Measurements from ENCODE around the gene KDM4B.

KDM4B gene

DNA sequence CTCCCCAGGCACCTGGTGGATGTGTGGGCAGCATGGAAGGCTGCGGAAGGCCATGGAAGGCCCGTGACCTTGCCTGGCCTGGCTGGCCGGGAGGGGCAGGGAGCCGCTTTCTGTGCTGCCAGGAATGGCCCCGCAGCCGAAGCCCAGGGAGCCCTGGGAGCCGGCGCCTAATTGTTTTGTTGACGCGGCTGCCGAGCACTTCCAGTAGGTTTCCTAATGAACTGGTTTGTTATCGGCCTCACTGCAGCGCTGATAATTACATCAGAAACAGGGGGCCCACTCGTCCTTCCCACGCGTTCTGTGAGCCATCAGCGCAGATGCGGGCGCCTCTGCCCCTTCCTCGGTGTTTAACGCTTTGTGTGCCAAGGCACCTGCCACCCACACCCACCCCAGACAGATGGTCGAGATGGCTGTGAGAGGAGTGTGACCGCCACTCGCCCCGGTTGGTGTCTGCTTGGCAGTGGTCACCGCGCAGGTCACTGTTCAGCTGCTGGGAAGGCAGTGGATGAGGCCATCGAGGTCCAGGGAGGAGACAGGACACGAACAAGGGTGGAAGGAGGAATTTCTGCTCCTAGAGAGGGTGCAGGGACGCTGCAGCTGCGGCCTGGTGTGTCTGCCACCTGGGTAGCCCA, 124.5 kb downstream of the KDM4B start:
- no peak for DNase-seq
- in situ Hi-C loops (cut with MboI; ENCODE audit: low pct_unique_long_range_greater_than_20kb, low sequenced_read_pairs) = no loop called here

DNA sequence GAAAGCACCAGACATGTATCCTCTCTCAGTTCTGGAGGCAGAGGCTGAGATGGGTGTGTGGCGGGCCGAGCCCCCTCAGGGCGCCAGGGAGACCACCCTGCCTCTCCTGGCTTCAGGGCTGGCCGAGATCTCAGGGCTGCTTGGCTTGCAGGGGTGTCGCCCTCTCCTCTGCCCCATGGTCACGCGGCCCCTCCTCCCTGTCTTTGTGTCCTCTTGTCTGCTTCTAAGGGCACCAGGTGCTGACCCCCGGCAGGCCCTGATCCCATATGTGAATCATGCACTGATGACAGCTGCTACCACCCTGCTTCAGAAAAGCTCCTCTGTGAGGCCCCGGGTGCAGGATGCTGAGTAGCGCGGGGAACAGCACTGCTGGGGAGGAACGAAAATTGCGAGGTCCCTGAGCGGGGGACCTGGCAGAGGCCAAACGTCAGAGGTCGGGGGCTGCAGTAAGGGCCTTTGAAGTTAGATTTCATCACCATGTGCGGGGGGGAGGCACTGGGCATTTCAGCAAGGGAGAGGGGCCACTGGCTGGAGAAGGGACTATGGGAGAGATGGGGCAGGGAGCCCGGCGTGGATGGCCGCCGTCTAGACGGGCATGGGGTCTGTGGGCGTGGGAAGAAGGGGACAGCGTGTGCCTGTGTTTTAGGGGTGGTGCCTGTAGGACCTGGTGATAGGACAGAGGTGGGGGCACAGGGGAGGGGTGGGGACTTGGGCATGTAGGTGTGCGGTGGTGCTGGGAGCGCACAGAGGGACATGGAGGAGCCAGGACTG, 125.2 kb downstream of the KDM4B start:
- in situ Hi-C loops (cut with MboI; ENCODE audit: low pct_unique_long_range_greater_than_20kb, low sequenced_read_pairs) = no loop called here
- DNase-seq = no peak

DNA sequence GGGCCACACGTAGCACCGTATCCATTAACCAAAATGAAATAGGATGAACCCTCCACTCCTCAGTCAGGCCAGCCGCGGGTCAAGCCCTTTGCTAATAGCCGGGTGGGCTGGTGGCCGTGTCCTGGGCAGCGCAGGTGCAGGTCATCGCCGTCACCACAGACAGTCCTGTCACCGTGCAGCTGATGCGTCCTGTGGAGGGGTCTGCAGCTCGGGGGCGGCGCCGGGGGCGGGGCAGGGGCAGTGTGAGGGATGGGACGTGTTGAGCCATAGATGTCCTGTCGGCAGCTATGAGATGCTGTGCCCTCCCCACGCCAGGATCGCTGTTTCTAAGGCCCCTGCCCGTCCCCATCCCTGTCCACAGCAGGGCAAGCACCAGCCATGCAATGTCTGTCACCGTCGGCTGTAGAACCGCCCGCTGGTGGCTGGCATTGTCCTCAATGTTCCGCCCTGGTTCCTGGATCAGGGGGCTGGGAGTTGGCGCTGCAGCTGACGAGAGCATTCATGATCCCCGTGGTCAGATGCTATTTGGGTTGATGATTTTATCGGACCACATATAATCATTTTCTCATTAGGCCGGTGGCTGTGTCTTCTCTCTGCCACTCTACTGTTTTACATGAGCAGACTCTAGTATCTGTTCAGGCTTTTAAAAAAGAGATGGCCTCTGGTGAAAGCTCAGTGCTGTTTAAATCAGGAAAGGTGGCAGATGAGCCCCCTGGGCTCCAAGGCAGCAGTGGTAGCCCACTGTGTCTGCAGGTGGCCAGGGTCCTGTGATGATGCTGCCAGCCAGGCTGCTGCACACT, 126.1 kb downstream of the KDM4B start:
- in situ Hi-C loops (cut with MboI; ENCODE audit: low pct_unique_long_range_greater_than_20kb, low sequenced_read_pairs) = no loop called here
- no peak for DNase-seq

DNA sequence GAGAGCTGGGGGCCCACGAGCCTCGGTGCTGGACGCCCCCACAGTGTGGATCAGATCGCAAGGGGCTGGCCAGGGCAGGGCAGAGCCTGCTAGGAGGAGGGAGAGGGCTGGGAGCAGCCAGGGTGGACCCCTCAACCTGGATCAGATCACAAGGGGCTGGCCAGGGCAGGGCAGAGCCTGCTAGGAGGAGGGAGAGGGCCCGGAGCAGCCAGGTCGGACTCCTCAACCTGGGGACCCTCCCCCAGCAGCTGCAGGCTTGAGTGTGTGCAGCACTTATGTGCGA, 126.6 kb downstream of the KDM4B start:
- DNase-seq = no peak
- in situ Hi-C loops (cut with MboI; ENCODE audit: low pct_unique_long_range_greater_than_20kb, low sequenced_read_pairs) = no loop called here

DNA sequence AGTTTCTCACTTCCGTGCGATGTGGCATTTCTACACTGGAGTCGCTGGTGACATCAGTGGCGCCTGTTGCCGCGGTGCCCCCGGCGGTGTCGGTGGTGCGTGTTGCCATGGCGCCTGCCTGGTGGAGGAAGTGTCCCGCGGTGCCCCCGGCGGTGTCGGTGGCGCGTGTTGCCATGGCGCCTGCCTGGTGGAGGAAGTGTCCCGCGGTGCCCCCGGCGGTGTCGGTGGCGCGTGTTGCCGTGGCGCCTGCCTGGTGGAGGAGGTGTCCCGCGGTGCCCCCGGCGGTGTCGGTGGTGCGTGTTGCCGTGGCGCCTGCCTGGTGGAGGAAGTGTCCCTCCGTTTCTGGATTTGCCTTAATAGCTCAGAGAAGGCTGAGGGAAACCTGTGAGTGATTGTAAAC, 127.6 kb downstream of the KDM4B start:
- no peak for DNase-seq
- in situ Hi-C loops (cut with MboI; ENCODE audit: low pct_unique_long_range_greater_than_20kb, low sequenced_read_pairs) = no loop called here

DNA sequence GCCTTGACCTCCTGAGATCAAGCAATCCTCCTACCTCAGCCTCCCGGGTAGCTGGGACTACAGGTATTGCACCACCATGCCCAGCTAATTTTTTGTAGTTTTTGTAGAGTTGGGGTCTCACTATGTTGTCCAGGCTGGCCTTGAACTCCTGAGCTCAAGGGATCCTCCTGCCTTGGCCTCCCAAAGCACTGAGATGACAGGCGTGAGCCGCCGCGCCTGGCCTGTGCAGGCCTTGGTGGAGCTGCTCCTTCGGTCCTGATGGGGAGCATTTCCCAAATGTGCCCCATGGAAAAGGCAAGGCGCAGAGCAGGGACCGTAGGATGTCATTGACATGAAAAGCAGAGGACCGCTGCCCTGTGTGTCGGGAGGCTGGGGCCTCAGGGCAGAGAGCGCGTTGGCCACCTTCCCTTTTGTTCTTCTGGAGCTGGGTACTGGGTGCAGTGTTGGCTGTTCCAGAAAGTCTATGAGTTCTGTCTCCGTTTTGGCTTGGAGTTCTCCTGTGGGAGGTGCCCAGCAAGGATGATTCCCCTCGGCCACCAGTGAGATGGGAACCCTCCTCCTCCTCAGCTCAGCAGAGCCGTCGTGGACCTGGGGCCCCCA, 128.5 kb downstream of the KDM4B start:
- in situ Hi-C loops (cut with MboI; ENCODE audit: low pct_unique_long_range_greater_than_20kb, low sequenced_read_pairs) = no loop called here
- no peak for DNase-seq

DNA sequence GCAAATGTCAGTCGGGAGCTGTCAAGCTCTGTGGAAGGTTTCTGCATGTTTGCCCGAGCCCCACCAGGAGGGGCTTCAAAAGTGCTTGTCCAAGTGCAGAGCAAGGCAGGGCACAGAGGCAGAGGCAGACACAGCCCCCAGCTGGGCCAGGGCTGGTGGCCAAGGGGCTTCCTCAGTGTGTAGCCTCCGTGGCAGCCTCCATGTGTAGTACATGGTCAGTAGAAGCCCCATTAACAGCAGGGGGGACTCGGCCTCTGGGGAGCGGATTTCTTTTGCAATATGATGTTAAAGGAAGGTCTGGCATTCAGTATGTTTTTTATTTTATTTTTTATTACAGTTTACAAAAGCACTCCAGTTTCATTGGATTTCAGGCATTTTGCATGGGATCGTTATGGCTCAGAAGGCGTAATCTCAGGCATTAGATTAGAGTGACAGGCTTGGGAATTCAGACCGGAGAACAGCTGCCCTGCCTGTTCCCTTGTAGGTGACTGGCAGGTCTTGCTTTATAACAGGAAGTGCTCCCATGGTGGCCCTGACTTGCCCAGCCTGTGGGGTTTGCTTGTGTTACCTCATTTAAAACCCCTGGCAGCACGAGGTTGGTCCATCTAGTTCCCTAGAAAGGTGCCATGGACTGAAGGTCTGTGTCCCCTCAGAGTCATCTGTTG, 129.2 kb downstream of the KDM4B start:
- in situ Hi-C loops (cut with MboI; ENCODE audit: low pct_unique_long_range_greater_than_20kb, low sequenced_read_pairs) = no loop called here
- no peak for DNase-seq

DNA sequence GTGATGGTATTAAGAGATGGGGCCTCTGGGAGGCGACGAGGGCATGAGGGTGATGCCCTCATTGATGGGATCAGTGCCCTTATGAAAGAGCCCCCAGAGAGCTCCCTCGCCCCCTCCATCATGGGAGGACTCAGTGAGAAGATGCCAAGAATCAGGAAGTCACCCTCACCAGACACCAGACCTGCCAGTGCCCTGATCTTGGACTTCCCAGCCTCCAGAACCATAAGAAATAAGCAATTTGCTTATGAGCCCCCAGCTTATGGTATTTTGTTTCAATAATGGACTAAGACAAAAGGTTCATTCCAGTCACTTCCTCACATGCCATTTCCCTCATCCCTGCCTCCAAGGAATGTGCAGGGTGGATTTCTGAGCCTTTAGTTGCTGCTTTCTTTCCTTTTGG, 129.7 kb downstream of the KDM4B start:
- no peak for DNase-seq
- in situ Hi-C loops (cut with MboI; ENCODE audit: low pct_unique_long_range_greater_than_20kb, low sequenced_read_pairs) = no loop called here

DNA sequence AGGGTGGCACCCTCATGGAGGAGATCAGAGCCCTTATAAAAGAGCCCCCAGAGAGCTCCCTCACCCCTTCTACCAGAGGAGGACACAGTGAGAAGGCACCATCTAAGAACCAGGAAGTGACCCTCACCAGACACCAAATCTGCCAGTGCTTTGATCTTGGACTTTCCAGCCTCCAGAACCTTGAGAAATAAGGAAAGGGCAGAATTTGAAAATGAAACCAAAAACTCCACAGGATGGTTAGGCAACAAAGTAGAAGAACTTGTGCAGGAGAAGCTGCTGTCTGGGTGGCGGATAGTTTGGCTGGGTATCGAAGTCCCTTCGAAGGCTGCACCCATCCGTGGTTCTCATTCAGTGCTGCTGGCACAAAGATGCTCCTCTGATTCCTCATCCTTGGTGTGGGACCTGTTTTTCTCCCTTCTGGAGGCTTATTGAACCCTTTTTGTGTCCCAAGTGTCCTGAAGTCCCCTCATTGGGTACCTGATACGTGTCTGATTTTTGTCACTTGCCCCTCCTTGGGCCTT, 130.8 kb downstream of the KDM4B start:
- no peak for DNase-seq
- in situ Hi-C loops (cut with MboI; ENCODE audit: low pct_unique_long_range_greater_than_20kb, low sequenced_read_pairs) = no loop called here

DNA sequence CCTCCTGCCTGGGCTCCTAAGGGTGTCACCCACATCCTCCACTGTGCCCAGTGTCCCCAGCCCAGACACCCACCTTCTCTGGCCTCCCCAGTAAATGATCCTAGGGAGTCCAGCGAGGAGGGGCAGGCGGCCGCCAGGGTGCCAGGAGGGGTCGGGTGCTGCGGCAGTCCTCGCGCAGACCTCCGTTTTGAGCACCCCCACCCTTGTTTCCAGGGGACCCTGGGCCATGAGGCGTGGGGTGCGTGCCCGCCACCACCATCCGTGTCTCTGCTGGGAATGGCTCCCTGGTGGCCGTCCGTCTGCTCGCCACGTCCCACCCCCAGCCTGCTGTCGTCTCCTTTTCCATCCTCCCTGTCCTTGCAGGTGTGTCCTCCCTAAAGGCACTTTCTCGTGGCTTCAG, 133.0 kb downstream of the KDM4B start:
- DNase-seq = no peak
- in situ Hi-C loops (cut with MboI; ENCODE audit: low pct_unique_long_range_greater_than_20kb, low sequenced_read_pairs) = no loop called here

DNA sequence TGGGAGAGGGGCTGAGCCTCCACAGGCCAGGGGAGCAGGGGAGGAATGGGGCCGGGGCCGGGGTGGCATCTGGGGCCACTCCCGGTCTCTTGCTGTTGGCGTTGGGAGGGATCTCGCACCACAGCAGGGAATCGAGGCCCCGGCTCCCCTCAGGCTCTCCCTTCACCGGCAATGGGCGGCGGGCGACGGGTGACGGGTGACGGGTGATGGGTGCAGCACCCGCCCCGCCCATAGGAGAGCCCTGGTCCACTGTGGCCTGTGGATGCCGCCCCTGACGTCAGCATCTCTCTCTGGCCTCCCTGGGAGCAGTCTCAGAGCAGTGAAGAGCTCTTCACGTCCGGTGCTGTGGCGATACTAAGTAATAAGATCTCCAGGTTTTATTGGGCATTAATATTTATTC, 133.6 kb downstream of the KDM4B start:
- in situ Hi-C loops (cut with MboI; ENCODE audit: low pct_unique_long_range_greater_than_20kb, low sequenced_read_pairs) = no loop called here
- no peak for DNase-seq

DNA sequence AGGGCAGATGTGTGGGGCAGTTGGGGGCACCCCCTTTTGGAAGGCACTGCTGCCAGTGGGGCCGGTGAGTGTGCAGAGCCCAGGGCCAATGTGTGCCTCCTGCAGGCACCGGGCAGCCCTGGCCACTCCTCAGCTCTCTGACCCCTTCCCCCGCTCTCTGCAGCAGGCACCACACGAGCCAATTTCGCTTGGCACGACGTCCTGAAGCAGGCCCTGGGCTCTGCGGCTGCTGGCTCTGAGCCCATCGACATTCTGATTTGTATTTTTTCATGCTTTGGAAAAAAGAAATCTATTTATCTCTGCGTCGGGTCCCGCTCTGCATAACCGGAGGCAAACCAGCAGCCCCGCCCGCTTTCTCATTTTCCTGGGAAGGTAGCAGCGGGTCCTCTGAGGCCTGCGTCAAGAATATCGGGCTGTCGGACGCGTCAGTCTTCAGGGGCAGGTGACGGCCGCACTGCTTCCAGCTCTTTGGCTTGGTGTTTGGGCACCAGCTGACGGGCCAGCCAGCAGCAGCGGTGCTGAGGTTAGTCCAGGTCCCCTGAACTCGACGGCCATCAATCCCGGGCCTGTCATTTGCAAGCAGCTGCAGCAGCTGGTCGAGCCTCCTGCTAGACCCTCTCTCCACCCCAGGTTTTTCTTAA, 134.3 kb downstream of the KDM4B start:
- in situ Hi-C loops (cut with MboI; ENCODE audit: low pct_unique_long_range_greater_than_20kb, low sequenced_read_pairs) = no loop called here
- no peak for DNase-seq

DNA sequence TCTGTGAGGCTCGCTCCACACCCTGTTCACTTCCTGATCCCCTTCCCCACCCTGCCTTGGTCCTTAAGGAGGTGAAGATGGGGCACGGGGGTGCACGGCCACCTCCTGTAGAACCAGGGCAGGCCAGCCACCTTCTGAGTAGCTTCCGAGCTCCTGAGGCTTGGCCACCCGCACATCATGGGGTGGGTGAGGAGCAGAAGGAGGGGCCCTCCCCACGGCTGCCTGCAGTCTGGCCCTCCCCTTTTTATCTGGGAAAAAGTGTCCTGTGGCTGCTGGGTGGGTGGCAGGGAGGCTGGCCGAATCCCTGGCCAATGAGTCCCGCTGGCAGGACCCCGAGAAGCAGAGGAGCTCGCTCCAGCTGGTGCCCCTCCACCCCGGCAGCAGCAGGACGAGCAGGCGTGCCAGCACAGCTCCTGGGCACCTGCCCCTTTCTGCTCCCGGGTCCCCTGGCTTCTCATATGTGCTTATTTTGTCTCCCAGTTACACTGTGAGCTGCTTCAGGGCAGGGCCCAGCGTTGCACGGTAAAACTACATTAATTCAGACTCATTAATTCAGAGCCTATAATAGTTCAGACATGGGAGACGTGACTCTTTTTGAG, 135.0 kb downstream of the KDM4B start:
- DNase-seq = no peak
- in situ Hi-C loops (cut with MboI; ENCODE audit: low pct_unique_long_range_greater_than_20kb, low sequenced_read_pairs) = no loop called here

DNA sequence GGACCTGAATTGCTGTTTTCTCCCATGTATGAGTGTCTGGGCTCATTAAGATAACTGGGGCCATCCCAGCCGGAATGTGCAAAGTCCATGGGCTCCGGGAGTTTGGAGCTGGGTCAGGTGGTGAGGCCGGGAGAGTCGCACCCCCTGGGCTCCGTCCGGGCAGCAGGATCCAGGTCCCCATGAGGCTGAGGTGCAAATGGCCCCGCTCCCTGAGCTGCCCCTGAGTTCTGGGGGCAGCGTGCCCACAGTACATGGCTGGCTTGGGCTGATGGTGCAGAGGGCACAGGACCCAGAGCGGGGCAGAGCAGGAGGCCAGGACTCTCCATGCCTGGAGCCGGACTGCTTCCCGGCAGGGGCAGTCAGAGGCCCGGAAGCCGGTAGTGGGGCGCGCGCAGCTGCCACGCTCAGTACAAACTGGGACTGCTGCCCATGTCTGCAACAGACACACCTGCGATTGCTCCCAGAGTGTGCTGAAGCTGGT, 136.0 kb downstream of the KDM4B start:
- no peak for DNase-seq
- in situ Hi-C loops (cut with MboI; ENCODE audit: low pct_unique_long_range_greater_than_20kb, low sequenced_read_pairs) = no loop called here

DNA sequence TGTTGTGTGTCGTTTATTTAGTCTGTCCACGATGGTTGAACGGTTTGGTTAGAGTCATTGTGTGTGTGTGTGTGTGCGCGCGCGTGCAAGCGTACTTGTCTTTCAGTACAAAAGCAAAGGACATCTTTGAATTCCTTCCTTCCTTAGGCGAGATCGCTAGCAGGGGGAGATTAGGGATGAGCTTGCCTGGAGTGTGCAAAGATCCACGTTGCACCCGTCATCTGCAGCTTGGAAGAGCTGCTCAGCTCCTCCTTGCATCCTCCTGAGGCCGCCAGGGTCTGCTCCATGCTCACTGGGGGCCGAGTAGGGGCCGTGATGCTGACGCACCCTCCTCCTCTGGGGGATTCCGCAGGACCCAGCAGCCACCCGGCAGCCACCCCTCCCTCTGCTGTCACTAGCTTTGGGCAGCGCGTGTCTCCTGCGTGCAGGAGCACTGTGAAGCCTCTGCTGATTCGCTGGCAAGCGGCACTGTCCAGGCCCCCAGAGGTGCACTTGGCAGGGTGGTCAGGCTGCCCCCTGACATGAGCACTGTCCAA, 137.3 kb downstream of the KDM4B start:
- DNase-seq = no peak
- in situ Hi-C loops (cut with MboI; ENCODE audit: low pct_unique_long_range_greater_than_20kb, low sequenced_read_pairs) = no loop called here

DNA sequence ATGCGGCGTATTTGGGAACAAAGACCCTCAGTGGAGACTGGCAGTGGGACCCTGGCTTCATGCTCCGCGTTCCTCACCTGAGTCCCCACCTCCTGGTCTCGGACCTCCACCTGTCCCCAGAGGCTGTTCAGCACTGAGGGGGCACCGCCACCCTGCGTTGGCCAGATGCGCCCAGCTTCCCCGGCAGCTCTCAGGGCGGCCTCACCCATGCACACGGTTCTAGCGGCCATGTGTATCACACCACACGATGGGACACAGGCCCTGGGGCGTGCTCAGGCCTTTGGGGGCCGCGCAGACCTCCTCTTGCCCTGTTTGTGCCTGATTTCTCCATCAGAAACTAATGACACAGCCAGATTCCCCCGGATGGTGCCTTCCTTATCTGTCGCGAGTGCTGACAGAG, 138.1 kb downstream of the KDM4B start:
- in situ Hi-C loops (cut with MboI; ENCODE audit: low pct_unique_long_range_greater_than_20kb, low sequenced_read_pairs) = no loop called here
- no peak for DNase-seq

DNA sequence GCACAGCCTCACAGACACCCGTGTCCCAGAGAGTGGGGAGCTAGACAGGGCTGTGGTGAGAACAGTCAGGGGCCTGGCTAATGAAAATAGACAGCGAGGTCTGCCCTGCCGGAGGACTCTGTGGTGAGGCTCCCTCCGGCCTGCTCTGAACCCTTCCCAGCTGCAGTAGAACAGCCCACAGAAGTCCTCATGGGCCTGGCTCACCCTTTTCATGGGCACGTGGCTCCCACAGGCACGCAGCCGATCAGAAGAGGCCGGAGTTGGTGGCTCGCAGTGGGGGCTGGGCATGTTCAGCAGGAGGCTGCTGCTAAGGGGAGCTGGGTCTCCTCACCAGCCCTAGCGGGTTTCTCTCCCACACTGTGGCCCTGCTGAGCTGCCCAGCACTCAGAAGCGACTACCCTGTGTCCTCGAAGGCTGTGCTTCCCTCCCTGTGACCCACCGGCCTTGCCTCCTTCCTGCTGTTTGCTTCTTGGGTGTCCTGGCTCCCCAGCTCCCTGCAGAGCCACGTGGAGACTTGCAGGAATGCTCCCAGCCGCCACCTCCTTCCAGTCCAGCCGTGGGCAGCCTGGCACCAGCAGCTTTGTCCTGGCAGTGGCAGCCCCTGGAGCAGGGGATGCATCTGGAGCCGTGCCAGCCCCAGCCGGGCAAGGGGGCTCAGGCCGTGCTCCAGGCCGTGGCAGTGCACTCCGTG, 138.7 kb downstream of the KDM4B start:
- in situ Hi-C loops (cut with MboI; ENCODE audit: low pct_unique_long_range_greater_than_20kb, low sequenced_read_pairs) = no loop called here
- no peak for DNase-seq

DNA sequence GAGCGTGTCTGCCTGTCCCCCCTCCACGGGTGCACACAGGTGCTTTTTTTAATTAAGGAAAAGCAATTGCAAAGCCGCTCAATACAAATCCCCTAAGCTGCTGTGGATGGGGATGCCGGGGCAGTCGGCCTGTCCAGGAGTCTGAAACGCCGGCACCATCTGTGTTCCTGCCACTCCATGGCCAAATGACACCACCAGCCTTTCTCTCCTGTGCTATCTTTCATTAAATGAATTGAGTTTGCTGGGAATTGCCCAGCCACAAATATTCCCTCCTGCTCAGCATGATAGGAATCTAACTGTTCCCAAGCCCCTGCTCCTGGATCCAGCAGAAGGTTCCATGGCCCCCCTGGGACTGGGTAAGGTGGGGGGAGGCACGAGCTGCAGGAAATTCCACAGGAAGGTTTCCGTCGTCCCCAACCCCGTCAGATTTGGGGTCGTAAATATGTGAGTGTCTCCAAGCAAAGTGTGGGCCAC, 139.2 kb downstream of the KDM4B start:
- in situ Hi-C loops (cut with MboI; ENCODE audit: low pct_unique_long_range_greater_than_20kb, low sequenced_read_pairs) = no loop called here

More for the DNA sequence above, 139.2 kb downstream of the KDM4B start:
- no peak for DNase-seq
